ENCODE results near the gene MYH7.
"Not testable (repeated sequence)": the region's sequence is repeated elsewhere in the genome, so short reads cannot be mapped to it uniquely, and the experiment has no call there.

The MYH7 gene

DNA sequence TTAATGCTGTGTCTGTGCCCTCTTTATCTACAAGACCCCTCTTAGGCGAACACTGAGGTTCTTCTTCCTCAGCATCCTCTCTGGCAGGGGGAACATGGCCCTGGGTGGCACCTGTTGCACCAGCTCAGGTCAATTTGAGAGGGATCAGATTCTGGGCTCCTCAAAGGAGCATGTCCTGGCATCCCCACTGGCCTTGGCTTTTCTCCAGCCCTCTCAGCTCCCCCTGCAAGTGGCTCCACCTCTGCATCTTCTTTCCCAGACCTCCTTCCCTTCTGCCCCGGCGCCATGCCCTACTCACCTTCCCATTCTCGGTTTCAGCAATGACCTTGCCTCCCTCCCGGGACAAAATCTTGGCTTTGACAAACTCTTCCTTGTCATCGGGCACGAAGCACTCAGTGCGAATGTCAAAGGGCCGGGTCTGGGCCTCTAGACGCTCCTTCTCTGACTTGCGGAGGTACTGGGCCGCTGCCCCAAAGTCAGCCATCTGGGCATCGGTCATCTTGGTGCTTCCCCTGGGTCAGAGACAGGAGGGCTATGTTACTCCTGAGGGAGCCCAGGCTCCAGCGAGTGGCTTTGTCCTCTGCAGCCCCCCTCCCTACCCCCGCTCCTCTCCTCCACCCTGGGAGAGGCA is 28.6 kb downstream of the MYH7 start:
- no peak for DNase-seq

DNA sequence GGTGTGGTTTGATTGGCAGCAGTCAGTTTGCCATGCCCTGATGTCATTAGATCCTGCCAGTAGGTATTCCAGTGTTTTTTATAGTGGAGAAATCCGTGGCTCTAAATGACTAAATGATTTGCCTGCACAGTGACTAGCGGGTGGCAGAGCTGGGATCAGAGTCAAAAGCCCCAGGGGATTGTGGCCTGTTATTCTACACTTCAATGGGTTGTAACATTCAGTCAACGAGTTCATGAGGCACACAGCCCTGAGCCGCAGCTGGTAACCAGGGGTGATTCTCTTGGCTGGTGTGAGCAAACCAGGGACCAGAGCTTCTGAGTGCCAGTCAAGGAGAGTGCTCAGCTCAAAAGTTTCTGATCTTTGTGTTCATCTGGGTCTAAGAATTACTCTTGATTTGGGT is 29.2 kb downstream of the MYH7 start:
- DNase-seq, result no peak

DNA sequence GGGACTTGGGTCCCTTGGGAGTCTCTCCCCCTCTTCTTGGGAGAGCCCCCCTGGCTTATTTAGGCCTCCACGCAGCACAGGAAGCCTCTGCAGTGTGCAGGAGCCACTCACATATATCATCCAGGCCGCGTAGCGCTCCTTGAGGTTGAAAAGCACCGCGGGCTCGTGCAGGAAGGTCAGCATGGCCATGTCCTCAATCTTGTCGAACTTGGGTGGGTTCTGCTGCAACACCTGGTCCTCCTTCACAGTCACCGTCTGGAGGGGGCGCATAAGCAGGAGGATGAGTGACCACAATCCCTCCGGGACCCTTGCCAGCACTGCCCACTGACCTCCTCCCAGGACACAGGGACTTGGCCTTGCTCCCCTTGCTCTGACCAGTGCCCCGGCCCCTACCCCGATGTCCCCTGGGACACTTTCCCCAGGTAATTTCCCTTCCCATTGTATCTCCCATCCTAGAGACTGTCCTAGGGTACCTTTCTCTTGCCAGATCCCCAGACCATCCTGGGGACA is 29.9 kb downstream of the MYH7 start:
- DNase-seq, result no peak

DNA sequence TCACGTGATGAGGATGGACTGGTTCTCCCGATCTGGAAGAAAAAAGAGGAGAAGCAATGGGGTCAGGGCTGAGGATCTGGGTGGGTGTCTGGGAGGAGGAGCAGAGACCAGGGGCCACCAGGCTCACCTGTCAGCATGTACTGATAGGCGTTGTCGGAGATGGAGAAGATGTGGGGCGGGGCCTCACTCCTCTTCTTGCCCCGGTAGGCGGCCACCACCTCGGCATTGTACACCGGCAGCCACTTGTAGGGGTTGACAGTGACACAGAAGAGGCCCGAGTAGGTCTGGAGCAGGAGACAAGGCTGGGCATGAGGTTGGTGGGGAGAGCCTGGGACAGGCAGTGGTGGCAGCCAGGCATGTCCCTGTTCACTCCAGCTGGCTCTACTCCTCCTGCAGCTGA is 30.4 kb downstream of the MYH7 start:
- no peak for DNase-seq

DNA sequence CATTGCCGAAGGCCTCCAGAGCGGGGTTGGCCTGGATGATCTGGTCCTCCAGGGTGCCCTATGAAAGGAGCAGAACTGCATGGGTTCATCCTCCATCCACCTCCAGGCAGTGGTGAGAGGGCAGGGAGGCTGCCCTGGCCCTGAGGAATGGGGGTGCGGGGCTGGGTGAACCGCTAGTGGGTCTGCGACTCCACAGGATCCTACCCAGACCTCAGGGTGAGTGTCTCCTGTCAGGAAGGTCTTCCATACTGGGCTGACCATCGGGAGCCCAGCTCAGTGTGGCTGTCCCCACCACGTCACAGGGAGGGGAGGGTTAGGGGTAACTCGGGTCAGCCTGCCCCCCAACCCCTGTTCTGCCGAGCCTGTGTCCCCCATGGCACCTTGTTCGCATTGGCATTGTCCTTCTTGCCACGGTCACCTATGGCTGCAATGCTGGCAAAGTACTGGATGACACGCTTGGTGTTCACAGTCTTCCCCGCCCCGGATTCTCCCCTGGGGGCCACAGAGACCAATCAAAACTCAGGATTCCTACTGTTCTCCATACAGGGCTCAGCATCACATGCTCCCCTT is 31.0 kb downstream of the MYH7 start:
- DNase-seq, result no peak

DNA sequence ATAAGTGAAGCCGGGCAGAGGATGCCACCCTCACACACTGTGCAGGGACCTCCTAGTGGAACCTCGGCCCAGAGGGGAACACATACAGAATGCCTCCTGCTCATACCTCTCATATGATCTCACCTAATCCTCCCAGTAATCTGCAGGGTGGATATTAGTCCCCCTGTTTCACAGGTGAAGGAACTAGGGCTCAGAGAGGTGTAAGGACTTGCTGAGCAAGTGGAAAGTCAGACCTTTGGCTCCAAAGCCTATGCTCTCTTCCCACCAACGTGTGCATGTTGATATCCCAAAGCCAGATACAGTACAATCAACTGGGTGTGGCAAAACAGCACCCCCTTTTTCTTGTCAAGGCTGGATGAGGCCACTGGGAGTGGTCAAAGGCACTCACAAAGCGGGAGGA is 31.6 kb downstream of the MYH7 start:
- no peak for DNase-seq

DNA sequence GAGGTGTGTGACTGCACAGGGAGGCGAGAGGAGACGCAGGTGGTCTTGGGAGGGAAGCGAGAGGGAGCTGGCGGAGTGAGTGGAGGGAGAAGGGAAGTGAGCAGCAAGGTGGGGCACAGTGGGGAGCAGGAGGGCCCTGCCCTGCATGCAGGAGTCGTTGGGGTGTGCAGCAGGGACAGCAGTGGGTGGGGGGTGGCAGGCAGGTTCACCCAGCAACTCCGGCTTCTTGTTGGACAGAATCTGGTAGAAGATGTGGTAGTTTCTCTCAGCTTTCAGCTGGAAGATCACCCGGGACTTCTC is 32.4 kb downstream of the MYH7 start:
- no peak for DNase-seq

DNA sequence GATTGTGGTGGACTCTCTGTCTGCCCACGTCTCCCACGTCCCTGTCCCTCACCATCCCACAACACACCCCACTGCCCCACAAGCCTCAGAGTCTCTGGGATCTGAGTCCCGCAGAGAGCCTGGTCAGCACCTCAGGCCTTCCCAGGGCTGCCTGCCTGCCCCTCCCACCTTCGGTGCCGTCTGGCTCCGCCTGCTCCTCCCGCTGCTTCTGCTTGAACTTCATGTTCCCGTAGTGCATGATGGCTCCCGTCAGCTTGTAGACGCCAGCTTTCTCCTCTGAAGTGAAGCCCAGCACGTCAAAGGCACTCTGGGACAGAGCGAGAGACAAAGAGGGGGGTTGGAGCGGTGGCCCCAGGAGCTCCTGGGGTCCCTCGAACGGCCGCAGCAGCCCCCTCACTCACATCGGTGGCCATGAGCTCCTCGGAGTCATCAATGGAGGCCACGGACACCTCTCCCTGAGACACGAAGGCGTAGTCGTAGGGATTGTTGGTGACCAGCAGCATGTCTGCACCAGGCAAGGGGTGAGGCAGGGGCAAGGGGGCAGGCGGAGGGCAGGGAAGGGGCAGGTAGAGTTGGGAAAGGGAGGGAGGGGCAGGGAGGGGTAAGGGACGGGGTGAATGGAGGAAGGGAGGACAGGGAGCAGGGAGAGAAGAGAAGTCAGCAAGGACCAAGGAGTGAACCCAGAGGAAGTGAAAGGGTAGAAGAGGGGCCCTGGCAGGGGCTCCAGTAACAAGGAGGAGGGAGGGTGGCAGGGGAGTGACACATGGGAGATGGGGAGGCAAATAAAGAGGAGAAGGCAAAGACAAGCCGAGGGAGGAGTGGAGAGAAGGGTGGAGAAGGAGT is 32.9 kb downstream of the MYH7 start:
- no peak for DNase-seq

DNA sequence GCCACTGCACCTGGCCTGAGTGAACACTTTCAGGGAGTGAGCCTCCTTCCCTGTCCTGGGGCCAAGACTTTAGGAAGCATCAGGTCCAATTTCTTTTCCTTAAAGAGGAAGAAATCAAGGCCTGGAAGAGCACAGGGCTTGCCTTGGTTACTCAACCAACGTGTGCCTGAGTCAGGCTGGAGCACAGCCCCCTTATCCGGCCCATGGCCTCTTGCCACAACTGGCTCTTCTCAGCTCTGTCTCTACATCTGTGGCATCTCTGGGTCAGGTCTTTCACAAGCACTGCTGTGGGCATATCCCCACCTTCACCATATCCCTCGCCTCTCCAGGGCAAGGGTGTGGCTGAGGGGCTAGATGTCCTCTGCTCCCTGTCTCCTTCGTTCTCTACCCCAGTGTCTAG is 34.2 kb downstream of the MYH7 start:
- DNase-seq, result no peak

DNA sequence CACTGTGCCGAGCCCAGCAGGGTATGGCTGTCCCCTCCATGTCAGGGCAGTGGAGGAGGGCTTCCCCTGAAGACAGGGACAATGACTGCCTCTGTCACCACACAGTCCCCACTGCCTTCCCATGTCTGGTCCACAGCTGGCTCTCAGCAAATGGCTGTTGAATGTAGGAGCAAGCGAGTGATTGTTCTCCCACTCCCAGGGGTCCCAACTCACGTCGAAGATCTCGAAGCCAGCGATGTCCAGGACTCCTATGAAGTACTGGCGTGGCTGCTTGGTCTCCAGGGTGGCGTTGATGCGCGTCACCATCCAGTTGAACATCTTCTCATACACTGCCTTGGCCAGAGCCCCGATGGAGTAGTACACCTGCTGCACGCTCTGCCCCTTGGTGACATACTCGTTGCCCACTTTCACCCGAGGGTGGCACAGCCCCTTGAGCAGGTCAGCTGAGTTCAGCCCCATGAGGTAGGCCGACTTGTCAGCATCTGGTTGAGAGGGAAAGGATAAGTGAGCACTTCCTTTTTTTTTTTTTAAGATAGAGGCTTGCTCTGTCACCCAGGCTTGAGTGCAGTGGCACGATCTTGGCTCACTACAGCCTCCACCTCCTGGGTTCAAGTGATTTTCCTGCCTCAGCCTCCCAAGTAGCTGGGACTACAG is 34.8 kb downstream of the MYH7 start:
- not testable (repeated sequence) for DNase-seq

DNA sequence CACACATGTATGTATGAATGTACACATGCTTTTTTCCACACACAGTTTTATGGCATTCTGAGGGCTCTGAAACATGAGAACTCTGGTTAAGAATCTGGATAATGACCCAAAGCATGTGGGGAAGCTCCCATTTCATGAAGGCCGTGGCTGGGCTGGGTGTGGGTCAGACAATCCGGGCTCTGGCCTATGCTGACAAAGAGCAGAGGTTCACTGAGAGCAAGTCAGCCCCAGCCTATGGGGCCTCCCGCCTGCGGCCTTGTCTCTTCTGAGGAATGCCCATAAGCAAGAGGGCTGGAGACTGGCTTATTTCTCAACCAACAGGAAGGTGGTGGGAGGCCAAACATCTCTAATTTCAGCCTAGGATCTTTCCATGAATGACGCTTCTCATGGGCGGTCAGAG is 35.9 kb downstream of the MYH7 start:
- DNase-seq, result no peak

DNA sequence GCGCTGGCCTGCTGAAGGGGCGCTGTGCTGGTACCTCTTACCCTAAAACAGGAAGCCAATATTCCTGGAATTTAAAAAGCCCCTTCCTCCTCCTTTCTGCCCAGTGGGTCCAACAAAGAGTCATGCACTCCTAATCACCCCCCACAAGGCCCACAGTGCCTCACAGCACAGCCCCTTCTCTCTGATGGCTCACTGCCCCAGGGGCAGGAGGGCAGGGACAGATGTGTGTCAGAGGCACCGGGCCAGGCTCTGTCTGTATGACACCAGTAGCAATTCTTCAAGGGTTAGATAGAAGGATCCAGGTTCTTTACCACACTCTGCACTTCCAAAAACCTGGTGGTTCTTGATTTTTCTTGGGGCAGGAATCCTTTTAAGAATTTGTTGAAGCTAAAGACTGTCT is 36.3 kb downstream of the MYH7 start:
- no peak for DNase-seq

DNA sequence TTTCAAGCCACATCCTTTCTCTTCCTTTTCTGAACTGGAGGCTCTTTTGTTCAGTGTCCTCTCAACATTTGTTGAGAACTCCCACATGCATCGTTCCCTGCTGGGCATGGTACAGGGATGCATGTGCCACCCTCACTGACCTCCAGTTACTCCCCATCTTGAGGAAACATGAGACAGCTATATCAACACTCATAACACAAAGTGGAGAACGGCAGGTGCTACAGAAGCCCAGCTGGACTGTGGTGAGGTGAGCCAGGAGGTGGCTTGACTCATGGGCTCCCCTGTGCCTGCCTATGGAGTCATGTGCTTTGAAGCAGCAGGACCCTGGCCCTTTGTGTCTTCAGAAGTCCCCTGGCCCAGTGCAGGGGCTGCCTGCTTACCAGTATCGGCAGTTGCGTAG is 37.1 kb downstream of the MYH7 start:
- DNase-seq, result no peak

DNA sequence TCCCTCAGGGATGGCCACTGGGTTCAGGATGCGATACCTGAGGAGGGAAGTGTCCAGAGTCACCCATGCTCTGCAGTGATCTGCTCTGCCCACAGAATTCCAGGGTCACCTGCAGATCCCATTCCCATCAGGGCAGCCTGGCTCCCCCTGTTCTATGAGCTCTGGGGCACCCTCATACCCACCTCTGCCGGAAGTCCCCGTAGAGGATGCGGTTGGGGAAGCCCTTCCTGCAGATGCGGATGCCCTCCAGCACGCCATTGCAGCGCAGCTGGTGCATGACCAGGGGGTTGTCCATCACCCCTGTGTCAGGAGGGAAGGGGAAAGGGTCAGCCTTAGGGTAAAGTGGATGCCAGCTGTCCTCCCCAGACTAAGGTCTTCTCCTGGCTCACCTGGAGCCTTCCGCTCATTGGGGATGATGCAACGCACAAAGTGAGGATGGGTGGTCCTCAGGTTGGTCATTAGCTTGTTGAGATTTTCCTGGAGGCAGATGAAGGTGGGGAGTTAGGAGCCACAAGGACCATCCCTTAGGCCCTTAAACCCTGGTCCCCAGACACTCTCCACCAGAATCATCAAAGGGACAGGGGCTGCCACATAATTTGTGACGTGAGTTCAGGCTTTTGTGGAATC is 38.6 kb downstream of the MYH7 start:
- no peak for DNase-seq

DNA sequence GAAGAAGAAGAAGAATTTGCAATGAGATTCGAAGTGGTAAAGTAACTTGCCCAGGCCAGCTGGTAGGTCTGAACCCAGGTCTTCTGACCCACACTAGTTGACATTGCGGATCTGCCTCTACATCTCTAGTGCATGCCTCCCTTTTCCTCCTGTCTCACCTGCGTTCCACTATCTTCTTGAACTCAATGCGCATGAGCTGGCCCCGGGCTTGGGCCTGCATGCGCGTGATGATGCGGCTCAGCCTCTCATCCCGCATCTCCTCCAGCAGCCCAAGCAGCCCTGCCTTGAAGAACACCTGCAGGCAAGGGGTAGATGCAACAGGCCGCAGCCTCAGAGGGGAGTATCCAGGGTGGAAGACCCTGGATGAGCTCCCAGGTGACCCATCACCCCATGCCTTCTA is 39.3 kb downstream of the MYH7 start:
- DNase-seq, result no peak

DNA sequence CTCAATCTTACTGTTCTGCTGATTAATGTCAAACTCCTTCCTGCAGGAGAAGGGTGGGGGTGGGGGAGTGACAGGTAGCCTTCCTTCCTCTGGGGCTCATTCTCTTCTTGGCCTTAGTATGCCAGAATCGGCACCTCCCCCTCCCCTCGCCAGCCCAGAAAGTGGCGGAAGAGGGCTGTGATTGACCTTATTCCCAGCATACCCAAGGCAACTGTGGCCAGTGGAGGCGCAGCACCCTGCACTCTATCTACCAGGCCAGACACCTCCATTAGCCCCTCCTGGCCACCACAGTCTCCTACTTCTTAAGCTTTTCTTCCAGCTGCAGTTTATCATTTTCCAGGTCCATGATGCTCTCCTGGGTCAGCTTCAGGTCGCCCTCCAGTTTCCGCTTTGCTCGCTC is 42.8 kb downstream of the MYH7 start:
- DNase-seq, result no peak

DNA sequence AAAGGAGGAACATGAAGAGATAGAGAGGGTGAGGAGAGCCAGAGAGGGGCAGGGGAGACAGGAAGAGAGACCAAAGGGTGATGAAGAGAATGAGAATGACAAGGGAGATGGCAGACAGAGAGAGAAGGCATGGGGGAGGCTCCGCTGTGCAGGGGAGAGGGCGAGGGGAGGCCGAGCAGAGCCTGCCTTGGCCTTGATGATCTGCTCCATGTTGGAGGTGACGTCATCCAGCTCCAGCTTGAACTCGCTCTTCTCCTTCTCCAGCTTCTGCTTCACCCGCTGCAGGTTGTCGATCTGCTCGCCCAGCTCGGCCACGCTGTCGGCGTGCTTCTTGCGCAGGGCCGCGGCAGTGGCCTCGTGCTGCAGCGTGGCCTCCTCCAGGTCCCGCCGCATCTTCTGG is 45.6 kb downstream of the MYH7 start:
- not testable (repeated sequence) for DNase-seq

DNA sequence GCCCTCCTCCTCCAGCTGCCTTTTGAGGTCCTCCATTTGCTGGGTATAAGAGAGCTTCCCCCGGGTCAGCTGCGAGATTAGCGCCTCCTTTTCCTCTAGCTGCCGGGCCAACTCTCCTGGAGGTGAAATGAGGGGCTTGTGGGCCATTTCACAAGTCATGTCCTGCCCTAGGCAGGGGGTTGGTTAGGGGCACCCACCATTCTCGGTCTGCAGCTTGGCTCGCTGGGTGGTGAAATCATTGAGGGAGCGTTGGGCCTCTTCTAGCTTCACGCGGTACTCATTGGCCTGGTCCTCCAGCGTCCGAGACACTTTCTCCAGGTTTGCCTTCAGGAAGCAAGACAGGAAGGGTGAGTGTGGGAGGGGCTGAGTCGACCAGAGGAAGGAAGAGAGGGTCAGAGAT is 46.1 kb downstream of the MYH7 start:
- DNase-seq, result no peak

DNA sequence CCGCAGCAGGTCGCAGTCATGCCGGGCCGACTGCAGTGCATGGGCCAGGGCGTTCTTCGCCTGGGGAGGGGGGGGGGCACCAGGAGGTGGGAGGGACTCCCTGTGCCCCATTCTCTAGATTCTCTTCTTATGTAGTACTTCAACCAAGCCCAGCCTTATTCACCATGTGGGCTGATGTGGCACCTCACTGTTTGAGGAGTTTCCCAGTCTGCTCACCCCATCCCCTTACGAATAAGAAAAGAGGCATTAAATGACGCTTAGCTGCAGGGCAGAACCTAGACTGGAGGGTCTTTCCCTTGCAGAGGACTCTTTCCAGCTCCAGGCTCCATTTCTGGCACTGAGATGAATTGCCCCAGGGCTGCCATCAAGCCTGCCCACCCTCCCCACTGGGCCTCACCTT is 46.5 kb downstream of the MYH7 start:
- DNase-seq, result no peak

DNA sequence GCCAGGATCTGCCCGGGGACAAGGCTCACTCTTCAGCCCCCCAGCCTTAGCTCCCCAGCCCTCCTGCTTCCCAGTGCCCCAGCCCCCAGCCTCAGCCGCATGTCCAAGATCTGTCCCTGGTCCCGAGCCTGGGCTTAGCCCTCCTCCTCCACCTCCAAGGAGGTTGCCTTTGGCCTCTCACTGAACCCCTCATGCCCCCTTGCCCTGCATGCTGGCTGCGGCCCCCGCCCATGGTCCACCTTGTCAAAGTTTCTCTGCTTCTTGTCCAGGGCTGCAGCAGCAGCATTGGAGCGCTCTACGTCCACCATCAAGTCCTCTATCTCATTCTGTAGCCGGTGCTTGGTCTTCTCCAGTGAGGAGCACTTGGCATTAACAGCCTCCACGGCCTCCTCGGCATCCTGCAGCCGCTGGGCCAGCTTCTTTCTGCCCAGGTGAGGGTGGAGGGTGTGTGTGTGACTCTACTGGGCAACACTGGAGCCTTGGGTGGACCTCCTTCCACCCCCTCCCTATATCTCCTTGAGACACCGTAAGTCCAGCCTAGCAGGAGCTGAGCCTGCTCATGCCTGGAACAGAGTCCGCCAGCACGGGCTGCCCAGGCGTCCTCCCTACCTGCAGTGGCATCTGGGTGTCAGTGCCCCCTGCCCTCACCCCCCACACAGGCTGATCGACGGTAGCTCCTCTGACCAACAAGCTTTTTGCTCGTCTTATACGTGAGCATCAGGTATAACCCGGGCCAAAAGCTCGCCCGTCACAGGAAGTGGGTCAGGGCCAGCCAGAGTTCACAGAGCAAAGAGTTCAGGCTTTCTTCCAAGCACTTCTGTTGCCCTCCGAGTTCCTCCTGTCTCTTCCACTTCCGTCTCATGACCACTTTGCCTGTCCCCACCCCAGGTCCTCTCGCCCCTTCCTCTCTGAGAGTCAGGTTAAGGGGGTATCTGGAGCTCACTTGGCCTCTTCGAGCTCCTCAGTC is 47.3 kb downstream of the MYH7 start:
- DNase-seq, result no peak

DNA sequence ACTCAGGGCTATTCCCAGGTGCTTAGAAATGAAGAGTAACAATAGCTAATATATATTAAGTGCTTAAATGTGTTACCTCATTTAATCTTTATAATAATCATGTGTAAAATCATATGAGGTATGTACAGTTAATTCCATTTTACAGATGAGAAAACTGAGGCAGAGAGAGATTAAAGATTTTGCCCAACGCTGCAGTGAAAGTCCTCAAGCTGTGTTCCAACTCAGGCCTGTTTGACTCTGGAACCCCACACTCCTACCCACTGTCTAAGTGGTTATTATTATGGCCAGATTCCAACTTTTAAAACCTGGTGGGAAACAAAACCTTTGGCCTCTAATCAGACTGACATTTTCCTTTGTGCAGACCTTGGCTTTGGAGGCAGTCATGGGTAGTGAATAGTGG is 48.5 kb downstream of the MYH7 start:
- no peak for DNase-seq

DNA sequence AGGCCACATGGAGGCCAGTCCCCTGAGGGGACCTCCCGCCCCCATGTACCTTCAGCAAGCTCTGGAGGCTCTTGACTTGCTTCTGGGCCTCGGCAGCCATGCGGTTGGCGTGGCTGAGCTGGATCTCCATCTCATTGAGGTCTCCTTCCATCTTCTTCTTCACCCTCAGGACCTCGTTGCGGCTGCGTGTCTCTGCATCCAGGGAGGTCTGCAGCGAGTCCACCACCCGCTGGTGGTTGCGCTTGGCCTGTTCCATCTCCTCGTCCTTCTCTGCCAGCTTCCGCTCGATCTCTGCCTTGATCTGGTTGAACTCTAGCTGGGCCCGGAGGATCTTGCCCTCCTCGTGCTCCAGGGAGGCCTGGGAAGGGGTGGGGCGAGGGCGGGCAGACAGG is 49.2 kb downstream of the MYH7 start:
- not testable (repeated sequence) for DNase-seq
